DMS153 treated with DMSO at 0.1 percent for 48 hours (cell line): ENCODE measurements around the gene OR11H6.
A peak's percentile ranks its signal among the peaks of the same experiment; 100 is the strongest.
"Not testable (repeated sequence)": the region's sequence is repeated elsewhere in the genome, so short reads cannot be mapped to it uniquely, and the experiment has no call there.

Experiments used
- DNase-seq: peaks from one replicate; lab custom pipeline; 2025; ENCODE audit not compliant: unreplicated experiment; lab: John Stamatoyannopoulos, UW

Gene OR11H6

GRCh38 chr14:20247646-20248246 lies 24.2 kb downstream of the OR11H6 start:
- DNase-seq, result peak; percentile 21

- no peak for DNase-seq
Measured at GRCh38 chr14:20262642-20263128, 39.2 kb downstream of the OR11H6 start.

- not testable (repeated sequence) for DNase-seq
Measured at GRCh38 chr14:20264361-20264760, 40.9 kb downstream of the OR11H6 start.

GRCh38 chr14:20274062-20274461 lies 50.6 kb downstream of the OR11H6 start:
- no peak for DNase-seq
